Esophagus muscularis mucosa (tissue), 4 donors: ENCODE measurements around the gene SLC36A1. TPM values are rescaled to one million over a fixed set of nuclear protein-coding genes. Genes with fewer than 3 reads are reported as not detected.
"Not testable (repeated sequence)": the region's sequence is repeated elsewhere in the genome, so short reads cannot be mapped to it uniquely, and the experiment has no call there.

Source experiments
- DNase-seq: peaks from one replicate; pipeline ENCODE4 v3.0.0-alpha.2; 2017; ENCODE audit errors: extremely low spot score
- H3K27ac ChIP-seq, 4 donors: fragments of 200-600 bp; sonication (generic); replicated peaks in 1 of 4; 1 replicate in 3 of 4; 2 replicates in 1 of 4; pipeline ENCODE4 v1.5.1; 2016 to 2019; ENCODE audit warnings: mild to moderate bottlenecking in 1 of 4
- H3K27me3 ChIP-seq, 4 donors: fragments of 200-600 bp; sonication (generic); one replicate each; pipeline versions ENCODE4 v1.5.1 to v1.6.0; 2016 to 2019
- H3K36me3 ChIP-seq, 4 donors: fragments of 200-600 bp; sonication (generic); one replicate each; pipeline ENCODE4 v1.5.1; 2016 to 2019
- H3K4me1 ChIP-seq, 4 donors: fragments of 200-600 bp; sonication (generic); one replicate each; pipeline ENCODE4 v1.5.1; 2016 to 2019
- H3K4me3 ChIP-seq, 4 donors: fragments of 200-600 bp; sonication (generic); 1 replicate in 2 of 4; 2 replicates in 2 of 4; pipeline ENCODE4 v1.5.1; 2016 to 2019; ENCODE audit warnings: mild to moderate bottlenecking in 4 of 4, moderate library complexity in 1 of 4
- H3K9me3 ChIP-seq, 4 donors: fragments of 200-600 bp; sonication (generic); 1 replicate in 3 of 4; 2 replicates in 1 of 4; pipeline ENCODE4 v1.5.1; 2016 to 2019
- CTCF ChIP-seq, 3 experiments: fragments of 200-600 bp in 2 of 3; fragments of 450-650 bp in 1 of 3; sonication (generic) in 2 of 3; IDR thresholded peaks; one replicate each; pipeline ENCODE4 v1.5.1; 2017 to 2019; ENCODE audit warnings: antibody characterized with exemption in 3 of 3, mild to moderate bottlenecking in 2 of 3, moderate library complexity in 1 of 3
- EP300 ChIP-seq: sonication (generic); formaldehyde crosslinking; IDR thresholded peaks from one replicate; pipeline ENCODE4 v1.6.1; 2017; ENCODE audit warnings: antibody characterized with exemption
- POLR2A ChIP-seq: fragments of 450-650 bp; IDR thresholded peaks from one replicate; pipeline ENCODE4 v1.6.1; 2017; ENCODE audit warnings: antibody characterized with exemption, moderate library complexity, mild to moderate bottlenecking, low read depth
- POLR2AphosphoS5 ChIP-seq, 2 donors: sonication (generic); formaldehyde crosslinking; IDR thresholded peaks; one replicate each; pipeline ENCODE4 v1.6.1; 2017; ENCODE audit warnings: antibody characterized with exemption in 2 of 2
- WGBS: methylation state at CpG from one replicate; pipeline ENCODE4 v1.1.5; 2018; 5-methylcytosine and 5-hydroxymethylcytosine counted together
- intact Hi-C: fragments of 100-400 bp; cut with DNase I; formaldehyde crosslinking; loops from one replicate; pipeline ENCODE4 v1.15.1; 2023
- total RNA-seq, 4 donors: library from RNA; depleted of rRNA; stranded (reverse); fragments of >200 nt; gene quantifications; one replicate each; pipeline versions ENCODE4 v1.1.0 to v1.2.1, GENCODE V29; 2016

The SLC36A1 gene
- total RNA-seq, 4 donors from 2014 or later, result 5.1 to 13.7 (median 8.8) TPM

- DNase-seq, result no peak
- intact Hi-C loops, result loop anchor here (1.0 kb wide), 1 partner anchor 52 kb away; the partner anchor contains the start of gene SLC36A1
- Histone ChIP-seq H3K36me3 (no peaks in the 10 kb centered on the region), H3K27ac (no peak overlapping the region), H3K27me3 (no peaks in the 10 kb centered on the region), H3K4me3 (no peak overlapping the region), H3K4me1 (peaks cover 0 to 8% (median 3%) of the 10 kb centered on the region in 4 donors), H3K9me3 (no peaks in the 10 kb centered on the region)
- no peak for TF ChIP-seq POLR2A
- TF ChIP-seq POLR2AphosphoS5 (IDR thresholded peaks at IDR 0.05), result no peak
- no peak for TF ChIP-seq EP300
- no peak for TF ChIP-seq CTCF (IDR thresholded peaks at IDR 0.05)
- WGBS, result 73% methylated on average over 8 of the region's 8 CpGs
Observed at GRCh38 chr5:151499501-151500035, 52.2 kb downstream of the SLC36A1 start.

GRCh38 chr5:151504006-151504405 is 56.6 kb downstream of the SLC36A1 start:
- TF ChIP-seq POLR2AphosphoS5 (IDR thresholded peaks at IDR 0.05) (no peak), POLR2A (no peak), EP300 (no peak), CTCF (IDR thresholded peaks at IDR 0.05) (no peak)
- peaks cover 0 to 8% (median 3%) of the 10 kb centered on the region in 4 donors for H3K4me1 ChIP-seq
- H3K36me3 ChIP-seq, result peaks cover 0 to 3% (median 0%) of the 10 kb centered on the region in 4 donors
- H3K27me3 ChIP-seq, result no peaks in the 10 kb centered on the region
- WGBS, result 95% methylated on average over 4 of the region's 4 CpGs
- no peak overlapping the region for H3K4me3 ChIP-seq
- H3K9me3 ChIP-seq, result no peaks in the 10 kb centered on the region
- no peak overlapping the region for H3K27ac ChIP-seq
- DNase-seq, result no peak
- intact Hi-C loops, result no loop called here

- H3K36me3 ChIP-seq, H3K9me3 ChIP-seq, intact Hi-C loops, DNase-seq, H3K4me1 ChIP-seq, H3K27ac ChIP-seq, H3K27me3 ChIP-seq, H3K4me3 ChIP-seq: not testable (repeated sequence)
- WGBS, result 91% methylated on average over 10 of the region's 10 CpGs
Observed at GRCh38 chr5:151508308-151508707, 60.9 kb downstream of the SLC36A1 start.

GRCh38 chr5:151509231-151509630 is 61.8 kb downstream of the SLC36A1 start:
- TF ChIP-seq POLR2A, result no peak
- TF ChIP-seq CTCF (IDR thresholded peaks at IDR 0.05), result no peak
- TF ChIP-seq EP300, result no peak
- TF ChIP-seq POLR2AphosphoS5 (IDR thresholded peaks at IDR 0.05), result no peak
- no peak overlapping the region for H3K27ac ChIP-seq
- WGBS, result 94% methylated on average over 5 of the region's 5 CpGs
- intact Hi-C loops, result no loop called here
- H3K27me3 ChIP-seq, result no peaks in the 10 kb centered on the region
- DNase-seq, result no peak
- H3K9me3 ChIP-seq, result no peaks in the 10 kb centered on the region
- H3K4me3 ChIP-seq, result no peak overlapping the region
- peaks cover 0 to 7% (median 0%) of the 10 kb centered on the region in 4 donors for H3K36me3 ChIP-seq
- H3K4me1 ChIP-seq, result no peaks in the 10 kb centered on the region

- 96% methylated on average over 3 of the region's 3 CpGs for WGBS
- no peaks in the 10 kb centered on the region for H3K4me1 ChIP-seq
- no peaks in the 10 kb centered on the region for H3K27me3 ChIP-seq
- H3K4me3 ChIP-seq, result no peak overlapping the region
- no peaks in the 10 kb centered on the region for H3K9me3 ChIP-seq
- no peak overlapping the region for H3K27ac ChIP-seq
- no peak for DNase-seq
- TF ChIP-seq CTCF (IDR thresholded peaks at IDR 0.05), result no peak
- peaks cover 0 to 7% (median 0%) of the 10 kb centered on the region in 4 donors for H3K36me3 ChIP-seq
- intact Hi-C loops, result no loop called here
Observed at GRCh38 chr5:151509836-151510235, 62.4 kb downstream of the SLC36A1 start.
